Spleen (tissue), 11 donors: ENCODE measurements around the gene ERC2. TPM values are rescaled to one million over a fixed set of nuclear protein-coding genes. Genes with fewer than 3 reads are reported as not detected.

Source experiments
- DNase-seq: peaks from one replicate; pipeline ENCODE4 v3.0.0-alpha.2; 2020
- H3K27ac ChIP-seq, 8 donors: fragments of 200-600 bp; sonication (generic) in 7 of 8; 1 replicate in 4 of 8; 2 replicates in 4 of 8; pipeline versions ENCODE4 v1.5.0 to v1.8.0; 2016 to 2021; ENCODE audit warnings: inconsistent platforms in 4 of 8, mild to moderate bottlenecking in 4 of 8, moderate library complexity in 1 of 8
- H3K27me3 ChIP-seq, 7 donors: fragments of 200-600 bp; sonication (generic) in 6 of 7; replicated peaks in 1 of 7; 1 replicate in 4 of 7; 2 replicates in 3 of 7; pipeline versions ENCODE4 v1.5.0 to v1.8.0; 2016 to 2021; ENCODE audit warnings: inconsistent platforms in 3 of 7, mild to moderate bottlenecking in 1 of 7
- H3K36me3 ChIP-seq, 6 donors: fragments of 200-600 bp; sonication (generic) in 5 of 6; 1 replicate in 4 of 6; 2 replicates in 2 of 6; pipeline versions ENCODE4 v1.5.0 to v1.8.0; 2016 to 2021; ENCODE audit warnings: inconsistent platforms in 2 of 6
- H3K4me1 ChIP-seq, 6 donors: fragments of 200-600 bp; sonication (generic) in 5 of 6; 1 replicate in 3 of 6; 2 replicates in 3 of 6; pipeline versions ENCODE4 v1.5.0 to v1.8.0; 2016 to 2021; ENCODE audit warnings: inconsistent platforms in 3 of 6
- H3K4me3 ChIP-seq, 8 donors: fragments of 200-600 bp; sonication (generic) in 7 of 8; 1 replicate in 4 of 8; 2 replicates in 4 of 8; pipeline versions ENCODE4 v1.5.0 to v1.8.0; 2016 to 2021; ENCODE audit warnings: inconsistent platforms in 4 of 8, mild to moderate bottlenecking in 4 of 8, moderate library complexity in 2 of 8
- H3K9me3 ChIP-seq, 8 donors: fragments of 200-600 bp; sonication (generic) in 7 of 8; 1 replicate in 4 of 8; 2 replicates in 4 of 8; pipeline versions ENCODE4 v1.5.0 to v1.8.0; 2016 to 2021; ENCODE audit warnings: inconsistent platforms in 4 of 8
- CTCF ChIP-seq, 11 experiments: fragments of 200-600 bp in 7 of 11; fragments of 450-650 bp in 4 of 11; sonication (generic) in 4 of 11; IDR thresholded peaks in 8 of 11; conservative IDR thresholded peaks in 3 of 11; 1 replicate in 7 of 11; 2 replicates in 4 of 11; pipeline versions ENCODE4 v1.4.0 to v1.8.0; 2016 to 2021; ENCODE audit warnings: antibody characterized with exemption in 11 of 11, inconsistent platforms in 4 of 11, mild to moderate bottlenecking in 1 of 11
- POLR2A ChIP-seq, 3 donors: fragments of 450-650 bp; IDR thresholded peaks; one replicate each; pipeline ENCODE4 v1.5.1; 2017; ENCODE audit warnings: antibody characterized with exemption in 3 of 3, mild to moderate bottlenecking in 1 of 3
- POLR2AphosphoS5 ChIP-seq, 3 donors: sonication (generic); formaldehyde crosslinking; IDR thresholded peaks; one replicate each; pipeline ENCODE4 v1.5.1; 2017; ENCODE audit warnings: antibody characterized with exemption in 3 of 3
- WGBS, 5 donors: extraction: QIAGEN DNeasy Blood & Tissue Kit in 3 of 5; methylation state at CpG; one replicate each; pipeline versions ENCODE4 v1.1.5 to v1.1.7; 2013 to 2018; 5-methylcytosine and 5-hydroxymethylcytosine counted together
- intact Hi-C: fragments of 100-400 bp; cut with DNase I; formaldehyde crosslinking; loops from one replicate; pipeline ENCODE4 v1.15.0; 2023; ENCODE audit warnings: low total_unique reads
- polyA plus RNA-seq, 3 donors: library from polyadenylated mRNA; stranded (reverse); fragments of 200-250 nt; gene quantifications; one replicate each; pipeline ENCODE4 v1.2.1, GENCODE V29; 2013
- total RNA-seq, 7 donors: library from RNA; depleted of rRNA in 3 of 7; stranded (reverse); fragments of >200 nt in 3 of 7; fragmentation: NEBNext Ultra II Directional in 4 of 7; extraction: Animal tissue kit (Norgen Biotek cat#: 25700) in 4 of 7; gene quantifications; one replicate each; pipeline versions ENCODE4 v1.1.0 to v1.2.1, GENCODE V29; 2016 to 2021
- donor health status: healthy with polysubstance abuse.
- donor health status: DM: no; HTN: no; CAD: no; lungs with moderate emphysema.
- donor health status: DM: no; HTN: no; CAD: no.
- donor health status: Bipolar disorder and iron deficiency.
- donor health status: healthy.
- donor health status: DM: no; HTN: no; CAD: no.
- donor health status: DM: yes; HTN: yes; CAD: no.

The ERC2 gene
- total and polyA plus RNA-seq, 10 donors, result 0.04 to 4.9 (median 0.39) TPM

- 70 to 81% (median 77%) methylated on average over 2 of the region's 2 CpGs for WGBS, 5 donors
- no peaks in the 10 kb centered on the region for H3K27me3 ChIP-seq
- no peaks in the 10 kb centered on the region for H3K4me1 ChIP-seq
- no peaks in the 10 kb centered on the region for H3K36me3 ChIP-seq
- TF ChIP-seq POLR2AphosphoS5 (IDR thresholded peaks at IDR 0.05) (no peak), CTCF (IDR thresholded peaks at IDR 0.05 in 8 of 11, conservative IDR thresholded peaks at IDR 0.05 in 3 of 11) (no peak), POLR2A (IDR thresholded peaks at IDR 0.05) (no peak)
- H3K27ac ChIP-seq, result no peak overlapping the region
- intact Hi-C loops, result no loop called here
- H3K9me3 ChIP-seq, result no peaks in the 10 kb centered on the region
- DNase-seq, result no peak
- no peak overlapping the region for H3K4me3 ChIP-seq
Observed at GRCh38 chr3:56187051-56187450, 281.2 kb downstream of the ERC2 start.

- H3K36me3 ChIP-seq, result no peaks in the 10 kb centered on the region
- no peak overlapping the region for H3K4me3 ChIP-seq
- no peaks in the 10 kb centered on the region for H3K4me1 ChIP-seq
- no peak for TF ChIP-seq POLR2AphosphoS5 (IDR thresholded peaks at IDR 0.05)
- no peak for TF ChIP-seq CTCF (IDR thresholded peaks at IDR 0.05 in 8 of 11, conservative IDR thresholded peaks at IDR 0.05 in 3 of 11)
- 89 to 100% (median 93%) methylated on average over 1 of the region's 1 CpG for WGBS, 5 donors
- no peaks in the 10 kb centered on the region for H3K27me3 ChIP-seq
- H3K27ac ChIP-seq, result no peak overlapping the region
- no peaks in the 10 kb centered on the region for H3K9me3 ChIP-seq
- intact Hi-C loops, result no loop called here
- no peak for DNase-seq
Observed at GRCh38 chr3:56185827-56186226, 282.4 kb downstream of the ERC2 start.

- WGBS, 5 donors, result 53 to 65% (median 59%) methylated on average over 4 of the region's 4 CpGs
- intact Hi-C loops, result no loop called here
- H3K27ac ChIP-seq, result no peak overlapping the region
- TF ChIP-seq POLR2A (IDR thresholded peaks at IDR 0.05) (no peak), CTCF (IDR thresholded peaks at IDR 0.05 in 8 of 11, conservative IDR thresholded peaks at IDR 0.05 in 3 of 11) (no peak), POLR2AphosphoS5 (IDR thresholded peaks at IDR 0.05) (no peak)
- H3K9me3 ChIP-seq, result no peaks in the 10 kb centered on the region
- no peak overlapping the region for H3K4me3 ChIP-seq
- no peaks in the 10 kb centered on the region for H3K27me3 ChIP-seq
- H3K4me1 ChIP-seq, result no peaks in the 10 kb centered on the region
- H3K36me3 ChIP-seq, result no peaks in the 10 kb centered on the region
- DNase-seq, result no peak
Observed at GRCh38 chr3:56183529-56183928, 284.7 kb downstream of the ERC2 start.

GRCh38 chr3:56180433-56180832, 287.8 kb downstream of the ERC2 start:
- no peak for TF ChIP-seq CTCF (IDR thresholded peaks at IDR 0.05 in 8 of 11, conservative IDR thresholded peaks at IDR 0.05 in 3 of 11)
- no peak for TF ChIP-seq POLR2A (IDR thresholded peaks at IDR 0.05)
- no peak for TF ChIP-seq POLR2AphosphoS5 (IDR thresholded peaks at IDR 0.05)
- H3K4me1 ChIP-seq, result no peaks in the 10 kb centered on the region

More at GRCh38 chr3:56180433-56180832, 287.8 kb downstream of the ERC2 start:
- WGBS, 5 donors, result 72 to 90% (median 80%) methylated on average over 2 of the region's 2 CpGs
- Histone ChIP-seq H3K4me3 (no peak overlapping the region), H3K27ac (no peak overlapping the region), H3K27me3 (no peaks in the 10 kb centered on the region), H3K9me3 (no peaks in the 10 kb centered on the region), H3K36me3 (no peaks in the 10 kb centered on the region)
- no peak for DNase-seq
- intact Hi-C loops, result no loop called here
